Measurements from ENCODE around the gene ZFYVE19. TPM values are rescaled to one million over a fixed set of nuclear protein-coding genes. Genes with fewer than 3 reads are reported as not detected.

ZFYVE19 gene
- total RNA-seq, 2 experiments from 2014 or later: 22.8 to 29.3 TPM

DNA sequence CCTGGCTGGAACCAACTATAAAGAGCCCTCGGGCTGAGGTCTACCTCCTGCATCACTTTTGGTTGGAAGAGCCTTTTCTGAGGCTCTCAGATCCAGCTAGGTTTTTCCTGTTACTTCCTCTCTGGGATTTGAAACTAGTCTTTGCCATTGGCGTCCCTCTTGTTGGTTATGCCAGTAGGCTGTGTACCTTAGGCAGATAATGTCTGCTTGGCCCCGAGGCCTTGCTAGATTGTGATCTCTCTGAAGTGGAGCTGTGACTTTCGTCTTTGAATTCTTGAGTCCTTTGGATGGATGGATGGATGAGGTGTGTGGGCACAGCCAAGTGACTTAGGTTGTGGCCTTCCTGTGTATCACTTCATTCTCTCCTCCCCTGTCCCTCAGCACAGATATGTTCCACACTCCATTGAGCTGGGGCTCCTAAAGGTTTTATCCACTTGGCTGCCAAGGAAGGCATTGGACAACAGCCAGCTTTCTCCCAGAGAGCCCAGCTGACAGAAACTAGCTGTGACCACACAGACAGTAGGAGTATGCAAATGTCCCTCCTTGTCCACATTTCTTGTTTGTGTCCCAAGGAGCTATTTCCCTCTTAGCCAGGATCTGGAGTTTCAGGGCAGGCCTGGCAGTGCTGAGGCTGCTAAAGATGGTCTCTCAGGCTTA is 8.3 kb downstream of the ZFYVE19 start:
- DNase-seq (ENCODE audit: low spot score): no peak
- TF ChIP-seq EZH2phosphoT487 (IDR thresholded peaks at IDR 0.05; ENCODE audit: borderline replicate concordance, low read depth, low read length): no peak
- TF ChIP-seq, protein P1, sequence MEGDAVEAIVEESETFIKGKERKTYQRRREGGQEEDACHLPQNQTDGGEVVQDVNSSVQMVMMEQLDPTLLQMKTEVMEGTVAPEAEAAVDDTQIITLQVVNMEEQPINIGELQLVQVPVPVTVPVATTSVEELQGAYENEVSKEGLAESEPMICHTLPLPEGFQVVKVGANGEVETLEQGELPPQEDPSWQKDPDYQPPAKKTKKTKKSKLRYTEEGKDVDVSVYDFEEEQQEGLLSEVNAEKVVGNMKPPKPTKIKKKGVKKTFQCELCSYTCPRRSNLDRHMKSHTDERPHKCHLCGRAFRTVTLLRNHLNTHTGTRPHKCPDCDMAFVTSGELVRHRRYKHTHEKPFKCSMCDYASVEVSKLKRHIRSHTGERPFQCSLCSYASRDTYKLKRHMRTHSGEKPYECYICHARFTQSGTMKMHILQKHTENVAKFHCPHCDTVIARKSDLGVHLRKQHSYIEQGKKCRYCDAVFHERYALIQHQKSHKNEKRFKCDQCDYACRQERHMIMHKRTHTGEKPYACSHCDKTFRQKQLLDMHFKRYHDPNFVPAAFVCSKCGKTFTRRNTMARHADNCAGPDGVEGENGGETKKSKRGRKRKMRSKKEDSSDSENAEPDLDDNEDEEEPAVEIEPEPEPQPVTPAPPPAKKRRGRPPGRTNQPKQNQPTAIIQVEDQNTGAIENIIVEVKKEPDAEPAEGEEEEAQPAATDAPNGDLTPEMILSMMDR (conservative IDR thresholded peaks at IDR 0.05; ENCODE audit: low read length): no peak
- H3K9me2 ChIP-seq (ENCODE audit: insufficient read depth, low read length): no peaks in the 10 kb centered on the region
- no peak overlapping the region for H2AFZ ChIP-seq (ENCODE audit: low read length)
- ChIA-PET POLR2A (interaction anchor here (0.5 kb wide), 1 partner anchor 106 kb away, joined by 5 read pairs; no protein-coding TSS in a partner anchor), CTCF (ENCODE audit: unreplicated experiment) (no interaction called here)
- intact Hi-C loops (cut with micrococcal nuclease; ENCODE audit: unreplicated experiment): no loop called here
- H4K20me1 ChIP-seq (ENCODE audit: insufficient read depth, low read length): no peaks in the 10 kb centered on the region
- no peak overlapping the region for H3K4me2 ChIP-seq (ENCODE audit: low read length)
- no TSS peak for BruUV-seq (replicated peaks)
- H3K27ac ChIP-seq (ENCODE audit: low read depth, low read length, poor library complexity, severe bottlenecking): no peak overlapping the region
- H3K79me2 ChIP-seq (ENCODE audit: insufficient read depth, low read depth, low read length): no peaks in the 10 kb centered on the region
- H3K9me3 ChIP-seq (ENCODE audit: low read length): no peaks in the 10 kb centered on the region
- no peak overlapping the region for H3K4me3 ChIP-seq (ENCODE audit: low read depth, low read length, poor library complexity, severe bottlenecking)
- H3K36me3 ChIP-seq (ENCODE audit: insufficient read depth, low read length): peaks cover 12% of the 10 kb centered on the region; the same call in 1 of the 2 replicates
- H3K4me1 ChIP-seq (ENCODE audit: insufficient read depth, low read length, poor library complexity, severe bottlenecking): no peaks in the 10 kb centered on the region

DNA sequence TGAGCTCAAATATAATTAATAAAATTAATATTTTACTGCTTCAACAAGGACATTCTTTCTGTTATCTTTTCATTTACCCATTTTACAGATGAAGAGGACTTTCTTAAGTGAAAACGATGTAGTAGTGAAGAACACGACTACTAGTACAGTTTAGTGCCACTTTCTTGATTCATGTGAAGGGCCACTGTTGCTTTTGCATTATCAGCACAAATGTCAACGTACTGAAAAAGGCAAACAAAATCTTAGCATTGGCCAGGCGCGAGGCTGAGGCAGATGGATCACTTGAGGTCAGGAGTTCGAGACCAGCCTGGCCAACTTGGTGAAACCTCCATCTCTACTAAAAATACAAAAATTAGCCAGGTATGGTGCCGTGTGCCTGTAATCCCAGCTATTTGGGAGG is 12.2 kb downstream of the ZFYVE19 start:
- CTCF ChIA-PET (ENCODE audit: unreplicated experiment): no interaction called here

GRCh38 chr15:40821195-40821594 is 14.3 kb downstream of the ZFYVE19 start:
- intact Hi-C loops (cut with micrococcal nuclease; ENCODE audit: unreplicated experiment): no loop called here
- TF ChIP-seq, protein P1 (conservative IDR thresholded peaks at IDR 0.05; ENCODE audit: low read length): no peak
- TF ChIP-seq EZH2phosphoT487 (IDR thresholded peaks at IDR 0.05; ENCODE audit: borderline replicate concordance, low read depth, low read length): no peak
- Histone ChIP-seq H4K20me1 (ENCODE audit: insufficient read depth, low read length) (no peaks in the 10 kb centered on the region), H3K27ac (ENCODE audit: low read depth, low read length, poor library complexity, severe bottlenecking) (no peak overlapping the region), H3K36me3 (ENCODE audit: insufficient read depth, low read length) (no peaks in the 10 kb centered on the region), H3K79me2 (ENCODE audit: insufficient read depth, low read depth, low read length) (no peaks in the 10 kb centered on the region), H3K4me1 (ENCODE audit: insufficient read depth, low read length, poor library complexity, severe bottlenecking) (no peaks in the 10 kb centered on the region), H3K4me2 (ENCODE audit: low read length) (no peak overlapping the region), H3K9me3 (ENCODE audit: low read length) (no peaks in the 10 kb centered on the region), H2AFZ (ENCODE audit: low read length) (no peak overlapping the region), H3K4me3 (ENCODE audit: low read depth, low read length, poor library complexity, severe bottlenecking) (no peak overlapping the region), H3K9me2 (ENCODE audit: insufficient read depth, low read length) (no peaks in the 10 kb centered on the region)
- DNase-seq (ENCODE audit: low spot score): no peak
- CTCF ChIA-PET (ENCODE audit: unreplicated experiment): no interaction called here
- no TSS peak for BruUV-seq (replicated peaks)
- POLR2A ChIA-PET: no interaction called here

More for the DNA sequence above, 12.2 kb downstream of the ZFYVE19 start:
- H3K4me2 ChIP-seq (ENCODE audit: low read length): no peak overlapping the region
- H3K4me1 ChIP-seq (ENCODE audit: insufficient read depth, low read length, poor library complexity, severe bottlenecking): no peaks in the 10 kb centered on the region
- no peak overlapping the region for H3K4me3 ChIP-seq (ENCODE audit: low read depth, low read length, poor library complexity, severe bottlenecking)
- H3K9me3 ChIP-seq (ENCODE audit: low read length): no peaks in the 10 kb centered on the region
- H3K27ac ChIP-seq (ENCODE audit: low read depth, low read length, poor library complexity, severe bottlenecking): no peak overlapping the region
- DNase-seq (ENCODE audit: low spot score): no peak
- no peaks in the 10 kb centered on the region for H3K79me2 ChIP-seq (ENCODE audit: insufficient read depth, low read depth, low read length)
- no TSS peak for BruUV-seq (replicated peaks)
- intact Hi-C loops (cut with micrococcal nuclease; ENCODE audit: unreplicated experiment): no loop called here
- H3K36me3 ChIP-seq (ENCODE audit: insufficient read depth, low read length): no peaks in the 10 kb centered on the region
- POLR2A ChIA-PET: interaction anchor here (0.6 kb wide), 1 partner anchor 18 kb away, joined by 3 read pairs; no protein-coding TSS in a partner anchor
- no peak for TF ChIP-seq EZH2phosphoT487 (IDR thresholded peaks at IDR 0.05; ENCODE audit: borderline replicate concordance, low read depth, low read length)
- TF ChIP-seq, protein P1 (conservative IDR thresholded peaks at IDR 0.05; ENCODE audit: low read length): no peak
- H3K9me2 ChIP-seq (ENCODE audit: insufficient read depth, low read length): no peaks in the 10 kb centered on the region
- H4K20me1 ChIP-seq (ENCODE audit: insufficient read depth, low read length): no peaks in the 10 kb centered on the region
- no peak overlapping the region for H2AFZ ChIP-seq (ENCODE audit: low read length)

Data from OCI-LY7 (cell line).